ENCODE results near the gene ERN2. TPM values are rescaled to one million over a fixed set of nuclear protein-coding genes. Genes with fewer than 3 reads are reported as not detected.

Gene ERN2
- total RNA-seq, 3 donors from 2014 or later = 0.08 TPM; not detected in 2

DNA sequence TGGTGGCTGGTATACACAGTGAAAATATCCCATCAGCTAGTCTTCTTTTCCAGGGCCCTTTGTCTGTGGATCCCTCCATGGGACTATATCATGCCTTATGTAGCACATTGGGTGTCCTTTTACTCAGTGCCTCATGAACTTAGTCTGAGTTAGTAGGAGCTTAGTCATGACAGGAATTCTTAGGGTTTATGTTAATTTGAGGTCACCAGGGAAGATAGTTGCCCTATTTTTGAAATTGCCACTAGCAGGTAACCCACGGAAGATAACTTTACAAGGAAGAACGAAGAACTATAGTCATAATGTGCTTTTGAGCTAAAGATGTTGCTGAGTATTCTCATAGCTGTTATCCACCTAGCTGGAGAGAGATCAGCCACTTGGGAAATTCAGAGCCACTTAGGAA is 49.1 kb downstream of the ERN2 start:
- DNase-seq = no peak
- Mint-ChIP-seq H3K4me3 (no peak overlapping the region), H3K9me3 (no peaks in the 10 kb centered on the region)

DNA sequence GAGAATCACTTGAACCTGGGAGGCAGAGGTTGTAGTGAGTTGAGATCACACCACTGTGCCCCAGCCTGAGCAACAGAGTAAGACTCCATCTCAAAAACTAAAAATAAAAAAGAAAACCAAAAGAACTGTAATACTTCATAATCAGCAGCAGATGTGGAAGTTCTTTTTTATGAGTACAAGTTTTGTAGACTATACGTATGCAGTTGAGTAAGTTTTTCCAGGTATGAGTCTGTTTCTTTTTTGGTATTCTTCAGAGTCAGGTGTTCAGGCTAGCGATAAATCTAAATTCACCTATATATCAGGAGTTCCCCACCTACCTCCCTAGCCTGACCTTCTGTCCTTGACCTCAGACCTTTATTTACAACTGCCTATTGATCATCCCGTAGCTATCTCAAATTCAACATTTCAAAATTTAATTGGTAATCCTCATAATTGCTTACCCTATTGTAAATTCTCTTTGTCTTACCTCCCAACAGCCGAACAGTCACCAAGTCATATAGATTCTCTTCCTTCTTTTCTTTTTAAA is 61.0 kb downstream of the ERN2 start:
- peaks cover 49% of the 10 kb centered on the region for H3K36me3 Mint-ChIP-seq (ENCODE audit: insufficient read depth)
- H3K9me3 Mint-ChIP-seq = no peaks in the 10 kb centered on the region
- no peak overlapping the region for H3K4me3 Mint-ChIP-seq
- DNase-seq (no peak), ATAC-seq (no peak)
- no peaks in the 10 kb centered on the region for H3K27me3 Mint-ChIP-seq (ENCODE audit: low read depth)
- peaks cover 28% of the 10 kb centered on the region for H3K4me1 Mint-ChIP-seq (ENCODE audit: low read depth)

More for the DNA sequence above, 49.1 kb downstream of the ERN2 start:
- ATAC-seq = no peak
- H3K27me3 Mint-ChIP-seq (ENCODE audit: low read depth) = no peaks in the 10 kb centered on the region
- peaks cover 83% of the 10 kb centered on the region for H3K36me3 Mint-ChIP-seq (ENCODE audit: insufficient read depth)
- peaks cover 1% of the 10 kb centered on the region for H3K4me1 Mint-ChIP-seq (ENCODE audit: low read depth)

DNA sequence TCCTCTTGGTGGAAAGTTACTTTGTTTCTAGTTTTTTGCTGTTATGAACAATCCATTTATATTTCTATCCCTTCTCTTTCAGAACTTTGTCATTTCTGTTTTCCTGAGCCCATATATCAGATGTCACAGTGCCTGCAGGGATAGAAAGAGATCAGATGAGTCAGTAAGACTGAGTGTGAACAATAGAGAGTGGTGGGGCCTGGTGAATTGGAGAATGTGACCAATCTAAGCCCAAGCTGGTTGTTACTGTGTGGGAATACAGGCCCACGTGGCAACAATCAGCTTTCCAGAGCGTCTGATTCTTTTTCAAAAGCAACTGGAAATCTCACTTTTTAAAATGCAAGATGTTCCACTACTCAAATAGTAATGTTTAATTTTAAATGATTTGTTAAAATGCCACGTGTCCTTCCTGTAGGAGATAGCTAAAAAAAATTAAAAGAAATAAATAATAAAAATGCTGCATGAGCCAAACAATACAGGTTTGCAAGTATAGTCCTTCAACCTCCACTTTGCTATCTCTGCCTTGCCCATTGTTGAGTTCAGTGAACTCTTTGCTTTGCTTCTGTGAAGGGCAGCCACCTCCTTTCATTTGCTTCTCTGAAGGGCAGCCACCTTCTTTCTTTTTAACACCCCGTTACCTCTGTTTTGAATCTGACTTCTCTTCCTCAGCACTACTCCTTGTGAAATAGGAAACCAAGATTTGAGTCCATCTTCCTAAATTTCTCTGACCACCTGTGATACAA is 62.2 kb downstream of the ERN2 start:
- Mint-ChIP-seq H3K27me3 (ENCODE audit: low read depth) (no peaks in the 10 kb centered on the region), H3K4me1 (ENCODE audit: low read depth) (peaks cover 37% of the 10 kb centered on the region), H3K9me3 (no peaks in the 10 kb centered on the region), H3K36me3 (ENCODE audit: insufficient read depth) (peaks cover 54% of the 10 kb centered on the region), H3K4me3 (no peak overlapping the region)
- ATAC-seq (peak; percentile 53 to 70), DNase-seq (no peak)

DNA sequence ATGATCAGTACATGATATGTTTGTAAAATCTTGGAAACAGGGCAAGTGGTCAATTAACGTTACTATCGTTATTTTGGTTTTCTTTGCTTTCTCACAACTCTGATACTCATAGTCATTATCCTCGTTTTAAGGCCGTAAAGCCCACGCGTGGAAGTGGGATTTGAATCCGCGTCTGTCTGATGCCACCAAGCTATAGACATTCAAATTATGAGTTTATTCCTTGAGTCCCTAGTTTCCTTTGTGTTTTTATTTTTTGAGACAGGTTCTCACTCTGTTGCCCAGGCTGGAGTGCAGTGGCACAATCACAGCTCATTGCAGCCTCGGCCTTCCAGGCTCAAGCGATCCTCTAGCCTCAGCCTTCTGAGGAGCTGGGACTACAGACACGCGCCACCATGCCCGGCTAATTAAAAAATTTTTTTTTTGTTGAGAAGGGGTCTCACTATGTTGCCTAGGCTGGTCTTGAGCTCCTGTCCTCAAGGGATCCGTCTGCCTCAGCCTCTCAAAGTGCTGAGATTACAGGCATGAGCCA is 70.7 kb downstream of the ERN2 start:
- Mint-ChIP-seq H3K4me3 (peak overlapping the region; percentile 97), H3K27me3 (ENCODE audit: low read depth) (no peaks in the 10 kb centered on the region)

DNA sequence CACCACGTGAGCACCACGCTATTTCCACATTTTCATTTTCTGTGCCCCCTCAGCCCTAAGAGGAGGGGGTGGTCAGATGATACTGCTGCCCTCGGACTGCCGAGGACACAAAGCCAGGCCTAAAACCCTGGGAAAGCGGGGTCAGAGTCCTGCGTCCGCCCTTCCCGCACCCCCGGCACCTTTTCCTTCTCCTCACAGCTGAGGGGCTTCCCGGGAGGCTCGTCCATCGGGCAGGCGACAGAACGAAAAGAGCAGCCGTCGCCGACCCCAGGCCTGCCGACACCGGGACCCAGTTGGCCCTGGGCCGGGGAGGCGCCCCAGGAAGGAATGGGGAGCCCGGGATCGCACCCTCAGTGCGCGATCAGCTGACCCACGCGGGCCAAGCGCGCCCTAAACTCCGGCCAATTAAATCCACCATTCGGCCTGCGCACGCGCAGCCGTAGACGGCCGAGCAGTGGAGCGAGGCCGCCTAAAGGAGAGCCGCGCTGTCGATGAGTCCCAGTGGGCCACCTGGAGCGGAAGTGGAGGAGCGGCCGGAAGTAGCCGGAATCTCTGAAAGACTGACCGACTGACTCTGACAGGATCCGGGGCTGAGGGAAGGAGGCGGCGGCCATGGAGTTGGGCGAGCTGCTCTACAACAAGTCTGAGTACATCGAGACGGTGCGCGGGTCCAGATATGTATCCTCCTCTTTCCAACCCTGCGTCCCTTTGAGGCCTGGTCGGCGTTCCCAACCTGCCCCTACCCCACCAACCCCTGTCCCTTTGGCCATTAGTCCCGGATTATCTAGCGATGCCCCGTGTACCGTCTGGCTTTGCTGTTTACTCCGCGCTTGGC is 71.9 kb downstream of the ERN2 start, which contains the start of the genes DCTN5 and PALB2:
DCTN5 (plus strand) TSS at position 536 of the 835 bp plus-strand sequence; CDS start at position 613, 77 bp downstream.
PALB2 (minus strand) TSS at position 380 of the 835 bp plus-strand sequence; CDS start at position 227, 153 bp downstream.
- peaks cover 24% of the 10 kb centered on the region for H3K36me3 Mint-ChIP-seq (ENCODE audit: insufficient read depth)
- H3K9me3 Mint-ChIP-seq = no peaks in the 10 kb centered on the region
- DNase-seq (peak; percentile 78), ATAC-seq (peak; percentile 97 to 98)
- H3K4me3 Mint-ChIP-seq = peak within 1 kb of the TSS; percentile 97
- no peaks in the 10 kb centered on the region for H3K27me3 Mint-ChIP-seq (ENCODE audit: low read depth)
- peaks cover 36% of the 10 kb centered on the region for H3K4me1 Mint-ChIP-seq (ENCODE audit: low read depth)

More for the DNA sequence above, 70.7 kb downstream of the ERN2 start:
- Mint-ChIP-seq H3K36me3 (ENCODE audit: insufficient read depth) (peaks cover 27% of the 10 kb centered on the region), H3K9me3 (no peaks in the 10 kb centered on the region), H3K4me1 (ENCODE audit: low read depth) (peaks cover 42% of the 10 kb centered on the region)
- ATAC-seq = no peak
- DNase-seq = no peak

DNA sequence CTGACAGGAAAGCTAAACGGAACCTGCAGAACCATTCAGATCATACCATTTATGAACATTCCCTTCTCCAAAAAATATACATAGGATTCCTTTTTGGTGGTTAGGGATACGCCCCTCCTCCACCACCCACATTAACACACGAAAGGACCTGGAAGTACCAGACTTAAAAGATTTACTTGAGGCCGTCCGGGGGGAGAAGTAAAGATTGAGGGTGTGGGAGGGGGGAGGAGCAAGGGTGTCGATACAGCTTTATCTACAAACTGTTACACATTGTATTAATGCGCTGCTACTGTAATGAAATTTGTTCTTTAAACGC is 72.4 kb downstream of the ERN2 start:
- H3K27me3 Mint-ChIP-seq (ENCODE audit: low read depth) = no peaks in the 10 kb centered on the region
- peak; percentile 33 to 44 for ATAC-seq

More for the DNA sequence above, 72.4 kb downstream of the ERN2 start:
- H3K36me3 Mint-ChIP-seq (ENCODE audit: insufficient read depth) = peaks cover 22% of the 10 kb centered on the region
- DNase-seq = peak; percentile 20
- H3K4me3 Mint-ChIP-seq = peak overlapping the region; percentile 97
- peaks cover 30% of the 10 kb centered on the region for H3K4me1 Mint-ChIP-seq (ENCODE audit: low read depth)
- H3K9me3 Mint-ChIP-seq = no peaks in the 10 kb centered on the region

Other genes with a start within 250 kb of the ERN2 start
- gene GGA2, start 202.7 kb downstream of the ERN2 start, total RNA-seq = 10 to 100 TPM; 66.0 to 82.9 (median 70.0) TPM
- 10 to 100 TPM; 30.8 to 37.1 (median 33.3) TPM for gene EARS2, start 155.9 kb downstream of the ERN2 start, total RNA-seq
- 10 to 100 TPM; 69.8 to 73.8 (median 70.0) TPM for gene UBFD1, start 155.5 kb downstream of the ERN2 start, total RNA-seq
- gene NDUFAB1, start 116.9 kb downstream of the ERN2 start, total RNA-seq = 100 to 1,000 TPM; 196 to 225 (median 220) TPM
- 10 to 100 TPM; 22.1 to 27.3 (median 22.9) TPM for gene PALB2, start 71.9 kb downstream of the ERN2 start, total RNA-seq
- gene DCTN5, start 71.8 kb downstream of the ERN2 start, total RNA-seq = 10 to 100 TPM; 80.1 to 99.5 (median 94.7) TPM
- gene PLK1, start 34.3 kb downstream of the ERN2 start, total RNA-seq = 1 to 10 TPM; 1.3 to 1.8 (median 1.5) TPM
- gene CHP2, start 41.8 kb upstream of the ERN2 start, total RNA-seq = not detected
- gene PRKCB, start 122.8 kb upstream of the ERN2 start, total RNA-seq = 10 to 100 TPM; 41.4 to 66.8 (median 63.3) TPM

All from activated T-cell treated with anti-CD3 and anti-CD28 coated beads, Interleukin-2, amount 50 U/mL, for 4 hours (primary cell).